Natural killer cell (primary cell): ENCODE measurements around the gene KRTAP5-3. TPM values are rescaled to one million over a fixed set of nuclear protein-coding genes. Genes with fewer than 3 reads are reported as not detected.

Experiments
- ATAC-seq, 3 donors: fragments of 150-1000 bp in 2 of 3; fragments of 200-7000 bp in 1 of 3; cut with Tn5 transposase; 1 replicate in 1 of 3; 2 replicates in 2 of 3; pipeline ENCODE4 v1.10.0; 2021; ENCODE audit warnings: mild to moderate bottlenecking in 2 of 3, moderate library complexity in 2 of 3
- DNase-seq, 2 donors: peaks; one replicate each; pipeline versions ENCODE4 v3.0.0 to v3.0.0-alpha.2; 2013 to 2021; ENCODE audit warnings: mixed read lengths in 1 of 2
- H3K27ac ChIP-seq: one replicate; pipeline ENCODE4 v1.5.1; 2013; ENCODE audit warnings: mild to moderate bottlenecking, low read length
- H3K27me3 ChIP-seq: one replicate; pipeline ENCODE4 v1.6.1; 2013; ENCODE audit warnings: low read length; ENCODE audit not compliant: control insufficient read depth, insufficient read depth
- H3K36me3 ChIP-seq: one replicate; pipeline ENCODE4 v1.6.1; 2013; ENCODE audit warnings: low read length; ENCODE audit not compliant: control insufficient read depth, insufficient read depth
- H3K4me1 ChIP-seq: one replicate; pipeline ENCODE4 v1.6.1; 2013; ENCODE audit warnings: low read length; ENCODE audit not compliant: control insufficient read depth, insufficient read depth
- H3K4me3 ChIP-seq: one replicate; pipeline ENCODE4 v1.5.1; 2013; ENCODE audit warnings: low read length
- H3K9me3 ChIP-seq: one replicate; pipeline ENCODE4 v1.6.1; 2013; ENCODE audit warnings: low read length; ENCODE audit not compliant: control insufficient read depth, insufficient read depth
- H3K27ac Mint-ChIP-seq, 2 donors: one replicate each; pipeline ENCODE4 v1.8.0; 2022; ENCODE audit warnings: mild to moderate bottlenecking in 2 of 2, mixed read lengths in 2 of 2, moderate library complexity in 1 of 2
- H3K27me3 Mint-ChIP-seq, 2 donors: one replicate each; pipeline ENCODE4 v1.8.0; 2022; ENCODE audit warnings: low read depth in 2 of 2, mixed read lengths in 2 of 2
- H3K36me3 Mint-ChIP-seq: one replicate; pipeline ENCODE4 v1.8.0; 2022; ENCODE audit warnings: mixed read lengths
- H3K4me1 Mint-ChIP-seq, 2 donors: one replicate each; pipeline ENCODE4 v1.8.0; 2022; ENCODE audit warnings: mixed read lengths in 2 of 2
- H3K4me3 Mint-ChIP-seq: one replicate; pipeline ENCODE4 v1.8.0; 2022; ENCODE audit warnings: mild to moderate bottlenecking, moderate library complexity, mixed read lengths
- H3K9me3 Mint-ChIP-seq, 2 donors: one replicate each; pipeline ENCODE4 v1.8.0; 2022; ENCODE audit warnings: mixed read lengths in 2 of 2
- CTCF ChIP-seq: fragments of 200-600 bp; IDR thresholded peaks from one replicate; pipeline ENCODE4 v1.8.0; 2022; ENCODE audit warnings: antibody characterized with exemption
- WGBS: methylation state at CpG from one replicate; pipeline ENCODE4 v1.1.7; 2013; ENCODE audit warnings: missing lambda C conversion rate; ENCODE audit not compliant: insufficient coverage; 5-methylcytosine and 5-hydroxymethylcytosine counted together
- intact Hi-C: fragments of 100-400 bp; cut with micrococcal nuclease; formaldehyde crosslinking; loops from one replicate; pipeline ENCODE4 v1.14.2; 2022
- total RNA-seq, 4 donors: library from RNA; stranded (reverse); fragments of 120-200 nt in 1 of 4; gene quantifications; one replicate each; pipeline versions ENCODE4 v1.2.3 to v1.2.4, GENCODE V29; 2013 to 2022

KRTAP5-3 gene
- total RNA-seq, 3 donors from 2014 or later (not counting 1 experiment from before 2014, with no cell fraction given), result not detected

- H3K4me1 Mint-ChIP-seq, result no peaks in the 10 kb centered on the region
- Histone ChIP-seq H3K36me3 (no peaks in the 10 kb centered on the region), H3K27ac (no peak overlapping the region), H3K27me3 (no peaks in the 10 kb centered on the region), H3K4me3 (no peak overlapping the region), H3K4me1 (peaks cover 4% of the 10 kb centered on the region), H3K9me3 (no peaks in the 10 kb centered on the region)
- ATAC-seq (no peak), DNase-seq (no peak)
- no peak overlapping the region for H3K4me3 Mint-ChIP-seq
- H3K36me3 Mint-ChIP-seq, result no peaks in the 10 kb centered on the region
- WGBS, result 84% methylated on average over 7 of the region's 7 CpGs
- intact Hi-C loops, result no loop called here
- H3K27ac Mint-ChIP-seq, result no peak overlapping the region
- H3K27me3 Mint-ChIP-seq, result peaks cover 0 to 27% of the 10 kb centered on the region in 2 donors
- no peak for TF ChIP-seq CTCF
- H3K9me3 Mint-ChIP-seq, result no peaks in the 10 kb centered on the region
Observed at GRCh38 chr11:1651411-1651980, 43.2 kb upstream of the KRTAP5-3 start.

GRCh38 chr11:1650918-1651262 is 42.6 kb upstream of the KRTAP5-3 start:
- peaks cover 0 to 27% of the 10 kb centered on the region in 2 donors for H3K27me3 Mint-ChIP-seq
- Histone ChIP-seq H3K27ac (no peak overlapping the region), H3K9me3 (no peaks in the 10 kb centered on the region), H3K4me3 (no peak overlapping the region), H3K36me3 (no peaks in the 10 kb centered on the region), H3K4me1 (peaks cover 4% of the 10 kb centered on the region), H3K27me3 (no peaks in the 10 kb centered on the region)
- H3K27ac Mint-ChIP-seq, result no peak overlapping the region
- no peak for TF ChIP-seq CTCF
- no peaks in the 10 kb centered on the region for H3K9me3 Mint-ChIP-seq
- H3K36me3 Mint-ChIP-seq, result no peaks in the 10 kb centered on the region
- ATAC-seq (no peak), DNase-seq (no peak)
- intact Hi-C loops, result no loop called here
- WGBS, result 72% methylated on average over 5 of the region's 5 CpGs
- no peaks in the 10 kb centered on the region for H3K4me1 Mint-ChIP-seq
- H3K4me3 Mint-ChIP-seq, result no peak overlapping the region

DNA sequence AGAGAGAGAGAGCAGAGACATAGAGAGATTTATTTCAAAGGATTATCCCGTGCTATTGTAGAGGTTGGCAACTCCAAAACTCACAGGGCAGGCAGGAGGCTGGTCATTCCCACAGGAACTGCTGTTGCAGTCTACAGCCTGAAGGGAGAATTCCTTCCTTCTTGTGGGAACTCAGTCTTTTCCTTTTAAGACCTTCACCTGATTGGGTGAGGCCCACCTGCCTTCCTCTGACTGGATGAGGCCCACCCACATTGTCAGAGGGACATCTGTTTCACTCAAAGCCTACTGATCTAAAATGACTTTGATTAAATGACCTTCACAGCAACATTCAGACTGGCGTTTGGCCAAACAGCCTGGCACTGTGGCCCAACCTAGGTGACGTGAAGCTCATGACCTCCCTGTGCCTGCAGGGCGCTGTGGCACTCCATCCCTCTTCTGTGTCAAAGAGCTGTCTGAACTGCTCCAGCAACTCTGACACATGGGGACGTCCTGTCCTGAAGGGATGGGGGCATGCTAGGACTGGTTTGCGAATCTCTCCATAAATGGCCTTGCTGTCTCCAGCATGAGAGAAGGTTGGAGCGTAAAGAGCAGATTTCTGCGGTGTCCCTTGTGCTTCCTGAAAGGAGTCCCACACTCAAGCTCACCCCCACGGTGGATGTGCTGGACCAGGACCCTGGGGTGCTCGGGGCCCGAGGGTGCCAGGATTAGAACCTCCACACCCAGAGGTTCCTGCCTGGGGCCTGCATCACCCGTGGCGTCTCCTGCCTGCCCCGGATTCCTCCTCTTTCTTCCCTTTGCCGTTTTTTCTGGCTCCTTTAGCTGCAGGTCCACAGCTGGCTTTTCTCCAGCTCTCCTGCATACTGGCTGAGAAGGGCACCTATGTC is 42.0 kb upstream of the KRTAP5-3 start:
- DNase-seq (no peak), ATAC-seq (no peak)
- H3K27me3 Mint-ChIP-seq, result peaks cover 0 to 27% of the 10 kb centered on the region in 2 donors
- no peaks in the 10 kb centered on the region for H3K36me3 Mint-ChIP-seq
- WGBS, result 80% methylated on average over 15 of the region's 15 CpGs
- H3K27me3 ChIP-seq, result no peaks in the 10 kb centered on the region
- H3K4me1 ChIP-seq, result peaks cover 4% of the 10 kb centered on the region
- no peaks in the 10 kb centered on the region for H3K4me1 Mint-ChIP-seq
- no peak overlapping the region for H3K27ac ChIP-seq
- no peaks in the 10 kb centered on the region for H3K36me3 ChIP-seq
- H3K9me3 ChIP-seq, result no peaks in the 10 kb centered on the region
- H3K4me3 ChIP-seq, result no peak overlapping the region
- no peak overlapping the region for H3K27ac Mint-ChIP-seq
- no peak for TF ChIP-seq CTCF
- intact Hi-C loops, result no loop called here
- H3K4me3 Mint-ChIP-seq, result no peak overlapping the region
- H3K9me3 Mint-ChIP-seq, result no peaks in the 10 kb centered on the region
